Left ventricle myocardium inferior (tissue), 1 donor: ENCODE results near the gene SND1. TPM values are rescaled to one million over a fixed set of nuclear protein-coding genes. Genes with fewer than 3 reads are reported as not detected.

ENCODE experiments used
- DNase-seq: peaks from one replicate; pipeline ENCODE4 v3.0.0-alpha.2; 2020
- H3K27ac ChIP-seq: fragments of 200-600 bp; replicated peaks from 2 replicates; pipeline ENCODE4 v1.8.0; 2021
- H3K27me3 ChIP-seq: fragments of 200-600 bp; 2 replicates; pipeline ENCODE4 v1.8.0; 2021; ENCODE audit warnings: low read depth
- H3K36me3 ChIP-seq: fragments of 200-600 bp; 2 replicates; pipeline ENCODE4 v1.8.0; 2021
- H3K4me1 ChIP-seq: fragments of 200-600 bp; 2 replicates; pipeline ENCODE4 v1.8.0; 2021
- H3K4me3 ChIP-seq: fragments of 200-600 bp; 2 replicates; pipeline ENCODE4 v1.8.0; 2021; ENCODE audit warnings: mild to moderate bottlenecking, moderate library complexity
- H3K9me3 ChIP-seq: fragments of 200-600 bp; replicated peaks from 2 replicates; pipeline ENCODE4 v1.8.0; 2021
- intact Hi-C: fragments of 100-400 bp; cut with micrococcal nuclease; formaldehyde crosslinking; loops from one replicate; pipeline ENCODE4 v1.11.0; 2022
- total RNA-seq: library from RNA; stranded (reverse); fragmentation: NEBNext Ultra II Directional; extraction: Animal tissue kit (Norgen Biotek cat#: 25700); gene quantifications from one replicate; pipeline ENCODE4 v1.2.1, GENCODE V29; 2021
- TF ChIP-seq, protein P1 (sequence below): fragments of 200-600 bp; IDR thresholded peaks from 2 replicates; pipeline ENCODE4 v1.8.0; 2021; ENCODE audit warnings: antibody characterized with exemption, mild to moderate bottlenecking, borderline replicate concordance
- donor health status: DM: no; HTN: yes; CAD: no; lungs with severe emphysema.

Gene SND1
- total RNA-seq, 1 donor from 2014 or later = 71.6 TPM

DNA sequence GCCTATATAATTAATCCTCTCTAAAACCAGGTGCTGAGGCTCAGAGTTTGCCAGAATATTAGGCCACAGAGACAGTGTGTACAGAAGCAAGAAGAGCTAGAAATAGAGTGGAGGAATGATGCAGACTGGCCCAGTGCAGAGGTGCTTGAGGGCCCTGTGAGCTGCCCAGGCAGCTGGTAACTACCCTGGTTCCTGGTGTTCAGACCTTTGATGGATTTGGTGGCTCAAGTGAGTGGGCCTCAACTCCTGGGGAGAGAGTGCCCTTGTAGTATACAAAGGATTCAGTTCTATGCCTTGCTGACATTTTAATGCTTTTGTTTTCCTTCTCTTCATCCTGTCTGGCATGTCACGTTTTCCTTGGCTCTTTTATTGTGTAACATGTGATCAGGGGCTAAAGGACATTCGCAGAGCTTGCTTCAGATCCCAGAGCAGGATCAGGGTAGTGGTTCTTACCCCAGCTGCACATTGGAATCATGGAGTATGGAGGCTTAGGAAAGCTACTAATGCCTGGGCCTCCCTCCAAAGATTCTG lies 359.2 kb downstream of the SND1 start:
- no peaks in the 10 kb centered on the region for H3K9me3 ChIP-seq
- H3K36me3 ChIP-seq = no peaks in the 10 kb centered on the region
- H3K27ac ChIP-seq = peak overlapping the region; percentile 79
- TF ChIP-seq, protein P1, sequence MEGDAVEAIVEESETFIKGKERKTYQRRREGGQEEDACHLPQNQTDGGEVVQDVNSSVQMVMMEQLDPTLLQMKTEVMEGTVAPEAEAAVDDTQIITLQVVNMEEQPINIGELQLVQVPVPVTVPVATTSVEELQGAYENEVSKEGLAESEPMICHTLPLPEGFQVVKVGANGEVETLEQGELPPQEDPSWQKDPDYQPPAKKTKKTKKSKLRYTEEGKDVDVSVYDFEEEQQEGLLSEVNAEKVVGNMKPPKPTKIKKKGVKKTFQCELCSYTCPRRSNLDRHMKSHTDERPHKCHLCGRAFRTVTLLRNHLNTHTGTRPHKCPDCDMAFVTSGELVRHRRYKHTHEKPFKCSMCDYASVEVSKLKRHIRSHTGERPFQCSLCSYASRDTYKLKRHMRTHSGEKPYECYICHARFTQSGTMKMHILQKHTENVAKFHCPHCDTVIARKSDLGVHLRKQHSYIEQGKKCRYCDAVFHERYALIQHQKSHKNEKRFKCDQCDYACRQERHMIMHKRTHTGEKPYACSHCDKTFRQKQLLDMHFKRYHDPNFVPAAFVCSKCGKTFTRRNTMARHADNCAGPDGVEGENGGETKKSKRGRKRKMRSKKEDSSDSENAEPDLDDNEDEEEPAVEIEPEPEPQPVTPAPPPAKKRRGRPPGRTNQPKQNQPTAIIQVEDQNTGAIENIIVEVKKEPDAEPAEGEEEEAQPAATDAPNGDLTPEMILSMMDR = no peak
- DNase-seq = no peak
- intact Hi-C loops = no loop called here
- no peaks in the 10 kb centered on the region for H3K27me3 ChIP-seq
- no peak overlapping the region for H3K4me3 ChIP-seq
- H3K4me1 ChIP-seq = peaks cover 63% of the 10 kb centered on the region

DNA sequence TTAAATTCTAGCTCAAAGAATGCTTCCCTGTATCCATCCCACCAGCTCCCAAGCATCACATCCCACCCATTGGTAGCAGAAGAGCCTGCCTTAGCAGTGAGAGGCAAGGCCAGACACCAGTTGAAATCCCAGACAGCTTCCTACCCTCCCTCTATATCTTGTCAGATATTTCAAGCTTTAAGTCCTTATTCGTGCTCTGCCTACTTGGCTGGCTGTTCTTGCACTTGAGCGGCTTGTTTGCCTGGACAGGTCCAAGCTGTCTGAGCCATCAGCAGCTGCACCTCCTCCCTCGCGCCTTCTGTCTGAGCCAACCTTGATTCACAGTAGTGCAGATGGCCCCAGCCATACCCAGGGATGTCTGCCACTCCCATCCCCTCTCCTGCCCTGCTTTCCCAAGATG lies 362.8 kb downstream of the SND1 start:
- DNase-seq = no peak
- Histone ChIP-seq H3K36me3 (no peaks in the 10 kb centered on the region), H3K4me3 (no peak overlapping the region), H3K27me3 (no peaks in the 10 kb centered on the region), H3K27ac (no peak overlapping the region), H3K4me1 (peaks cover 27% of the 10 kb centered on the region), H3K9me3 (no peaks in the 10 kb centered on the region)
- TF ChIP-seq, protein P1 = no peak
- intact Hi-C loops = no loop called here

DNA sequence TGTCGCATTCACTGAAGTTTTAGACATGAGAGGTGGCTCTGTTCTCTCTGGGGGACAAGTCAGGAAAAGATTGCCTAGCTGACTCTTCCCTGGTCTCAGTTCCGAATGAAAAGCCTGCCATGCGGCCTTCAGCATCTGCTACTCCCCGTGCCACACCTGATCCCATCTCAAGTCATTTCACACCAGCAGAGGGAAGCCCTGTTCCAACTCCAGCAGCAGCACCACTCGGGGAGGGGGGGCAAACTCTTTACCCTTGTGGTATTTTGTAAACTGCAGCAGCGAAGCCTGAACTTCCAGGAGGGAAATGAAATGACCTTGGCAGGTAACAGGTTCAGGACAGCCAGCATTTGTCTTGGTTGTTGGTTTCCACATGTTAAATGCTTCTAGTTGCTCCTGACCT lies 365.5 kb downstream of the SND1 start:
- Histone ChIP-seq H3K27ac (no peak overlapping the region), H3K36me3 (peaks cover 8% of the 10 kb centered on the region), H3K27me3 (no peaks in the 10 kb centered on the region), H3K9me3 (no peaks in the 10 kb centered on the region), H3K4me3 (no peak overlapping the region), H3K4me1 (peaks cover 1% of the 10 kb centered on the region)
- DNase-seq = no peak
- intact Hi-C loops = no loop called here
- TF ChIP-seq, protein P1 = no peak

DNA sequence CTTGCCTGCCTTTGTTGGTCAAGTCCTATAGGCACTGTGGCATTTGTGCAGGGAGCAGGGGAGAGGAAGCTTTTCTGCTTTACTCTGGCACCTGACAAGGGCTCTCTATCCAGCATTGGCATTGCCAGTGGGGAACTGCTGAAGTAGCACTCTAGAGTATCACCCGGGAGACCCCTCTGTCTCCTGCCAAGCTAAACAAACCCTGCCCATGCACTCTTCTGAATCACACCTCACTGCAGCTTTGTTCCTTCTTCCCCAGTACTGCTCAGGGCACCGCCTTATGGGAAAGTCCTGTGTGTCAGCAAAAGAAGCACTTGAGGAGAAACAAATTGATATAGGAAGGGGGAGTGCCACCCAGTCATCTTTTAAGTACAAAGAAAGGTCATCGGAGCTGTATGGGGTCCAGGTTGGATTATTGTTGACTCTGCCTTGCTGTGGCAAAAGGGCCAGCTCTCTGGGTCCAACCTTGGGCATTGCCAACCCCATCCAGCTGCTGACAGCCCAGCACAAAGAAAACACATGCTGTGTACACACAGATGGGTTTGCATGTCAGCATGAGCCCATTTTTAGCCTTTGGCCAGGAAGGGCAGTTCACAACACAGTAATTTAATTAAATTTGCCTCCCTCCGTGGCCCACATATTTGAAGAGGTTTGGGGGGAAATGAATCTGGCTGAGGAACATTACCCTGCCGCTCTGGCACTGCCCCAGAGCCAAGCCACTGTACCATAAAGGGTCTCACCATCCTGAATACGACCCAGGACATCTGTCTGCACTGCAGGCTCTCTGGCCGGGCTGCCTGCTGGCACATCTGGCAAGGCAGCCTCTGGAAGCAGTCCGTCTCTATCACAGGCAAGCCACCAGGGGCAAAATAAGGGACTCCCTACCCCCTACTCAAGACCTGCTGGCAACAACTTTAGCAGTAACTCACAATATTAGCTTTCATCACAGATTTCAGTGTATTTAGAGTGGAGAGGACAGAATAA lies 366.2 kb downstream of the SND1 start:
- Histone ChIP-seq H3K4me1 (no peaks in the 10 kb centered on the region), H3K27ac (no peak overlapping the region), H3K9me3 (no peaks in the 10 kb centered on the region), H3K27me3 (no peaks in the 10 kb centered on the region), H3K36me3 (peaks cover 8% of the 10 kb centered on the region), H3K4me3 (no peak overlapping the region)
- TF ChIP-seq, protein P1 = no peak
- DNase-seq = no peak
- intact Hi-C loops = no loop called here

DNA sequence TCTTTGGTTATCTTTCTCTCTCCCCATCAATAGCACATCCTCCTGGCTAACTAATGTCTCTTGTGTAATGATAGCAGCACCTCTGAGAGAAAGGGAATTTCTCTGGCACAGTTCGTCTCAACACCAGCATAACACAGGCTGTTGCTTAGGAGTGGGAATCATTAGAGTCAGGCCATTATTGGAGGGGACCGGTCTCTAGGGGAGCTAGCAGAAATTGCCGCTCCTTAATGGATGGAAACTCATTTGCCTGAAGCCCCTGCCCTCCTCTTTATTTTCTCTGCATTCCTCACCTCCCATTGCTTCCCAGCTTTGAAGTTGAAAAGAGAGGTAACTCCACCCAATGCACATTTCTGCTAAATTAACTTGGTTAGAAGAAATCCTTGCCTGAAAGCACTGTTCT lies 367.3 kb downstream of the SND1 start:
- no peaks in the 10 kb centered on the region for H3K27me3 ChIP-seq

More for the DNA sequence above, 367.3 kb downstream of the SND1 start:
- Histone ChIP-seq H3K4me3 (no peak overlapping the region), H3K4me1 (no peaks in the 10 kb centered on the region), H3K9me3 (no peaks in the 10 kb centered on the region), H3K36me3 (peaks cover 8% of the 10 kb centered on the region), H3K27ac (no peak overlapping the region)
- TF ChIP-seq, protein P1 = no peak
- DNase-seq = no peak
- intact Hi-C loops = no loop called here
